Amniotic stem cell (primary cell): Measurements from ENCODE around the gene GRAMD4.

Experiments used
- DNase-seq: peaks from one replicate; lab custom pipeline; 2025; lab: John Stamatoyannopoulos, UW

GRAMD4 gene

GRCh38 chr22:46725096-46725495 is 104.9 kb downstream of the GRAMD4 start:
- no peak for DNase-seq

GRCh38 chr22:46726066-46726985 is 106.1 kb downstream of the GRAMD4 start:
- DNase-seq = no peak

- DNase-seq = no peak
These were observed 106.8 kb downstream of the GRAMD4 start for GRCh38 chr22:46726986-46727317.

GRCh38 chr22:46727813-46728364 is 107.7 kb downstream of the GRAMD4 start:
- DNase-seq = no peak

GRCh38 chr22:46728470-46728869 is 108.3 kb downstream of the GRAMD4 start:
- DNase-seq = no peak
